ENCODE measurements around the gene CHGA. TPM values are rescaled to one million over a fixed set of nuclear protein-coding genes. Genes with fewer than 3 reads are reported as not detected.

The CHGA gene
- total and polyA plus RNA-seq, 10 donors = 0.09 to 0.20 TPM; not detected in 8

DNA sequence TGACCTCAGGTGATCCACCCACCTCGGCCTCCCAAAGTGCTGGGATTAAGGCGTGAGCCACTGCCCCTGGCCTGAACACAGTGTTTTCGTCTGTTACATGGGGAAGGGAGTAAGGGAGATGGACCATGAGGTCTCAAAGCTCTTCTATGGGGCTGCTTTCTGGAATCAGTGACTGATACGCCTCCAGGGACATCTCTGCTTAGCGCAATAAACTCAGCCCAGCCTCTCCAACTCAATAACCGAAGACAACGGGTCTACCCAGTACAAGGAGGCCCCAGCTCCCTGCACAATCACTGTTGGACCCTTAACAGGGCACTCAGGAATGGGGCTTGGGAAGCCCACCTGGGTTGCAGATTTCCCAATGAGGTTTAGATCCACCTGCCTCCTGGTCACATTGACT lies 42.6 kb upstream of the CHGA start:
- WGBS, 5 donors = 83 to 91% (median 88%) methylated on average over 7 of the region's 7 CpGs
- Histone ChIP-seq H3K27ac (no peak overlapping the region), H3K9me3 (no peaks in the 10 kb centered on the region), H3K36me3 (no peaks in the 10 kb centered on the region), H3K4me3 (no peak overlapping the region), H3K4me1 (peaks cover 0 to 17% (median 6%) of the 10 kb centered on the region in 6 donors), H3K27me3 (replicated peaks in 1 of 7) (peaks cover 0 to 42% (median 0%) of the 10 kb centered on the region in 7 donors)
- DNase-seq = no peak
- intact Hi-C loops (cut with DNase I; ENCODE audit: low total_unique reads) = no loop called here
- TF ChIP-seq, protein P1, sequence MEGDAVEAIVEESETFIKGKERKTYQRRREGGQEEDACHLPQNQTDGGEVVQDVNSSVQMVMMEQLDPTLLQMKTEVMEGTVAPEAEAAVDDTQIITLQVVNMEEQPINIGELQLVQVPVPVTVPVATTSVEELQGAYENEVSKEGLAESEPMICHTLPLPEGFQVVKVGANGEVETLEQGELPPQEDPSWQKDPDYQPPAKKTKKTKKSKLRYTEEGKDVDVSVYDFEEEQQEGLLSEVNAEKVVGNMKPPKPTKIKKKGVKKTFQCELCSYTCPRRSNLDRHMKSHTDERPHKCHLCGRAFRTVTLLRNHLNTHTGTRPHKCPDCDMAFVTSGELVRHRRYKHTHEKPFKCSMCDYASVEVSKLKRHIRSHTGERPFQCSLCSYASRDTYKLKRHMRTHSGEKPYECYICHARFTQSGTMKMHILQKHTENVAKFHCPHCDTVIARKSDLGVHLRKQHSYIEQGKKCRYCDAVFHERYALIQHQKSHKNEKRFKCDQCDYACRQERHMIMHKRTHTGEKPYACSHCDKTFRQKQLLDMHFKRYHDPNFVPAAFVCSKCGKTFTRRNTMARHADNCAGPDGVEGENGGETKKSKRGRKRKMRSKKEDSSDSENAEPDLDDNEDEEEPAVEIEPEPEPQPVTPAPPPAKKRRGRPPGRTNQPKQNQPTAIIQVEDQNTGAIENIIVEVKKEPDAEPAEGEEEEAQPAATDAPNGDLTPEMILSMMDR (IDR thresholded peaks at IDR 0.05 in 8 of 11, conservative IDR thresholded peaks at IDR 0.05 in 3 of 11) = no peak
- TF ChIP-seq POLR2A (IDR thresholded peaks at IDR 0.05) (no peak), POLR2AphosphoS5 (IDR thresholded peaks at IDR 0.05) (no peak)

GRCh38 chr14:92880851-92881250 lies 42.1 kb upstream of the CHGA start:
- no peaks in the 10 kb centered on the region for H3K36me3 ChIP-seq
- no peak for DNase-seq
- H3K4me3 ChIP-seq = no peak overlapping the region
- no peaks in the 10 kb centered on the region for H3K9me3 ChIP-seq
- peaks cover 0 to 17% (median 6%) of the 10 kb centered on the region in 6 donors for H3K4me1 ChIP-seq
- TF ChIP-seq, protein P1 (IDR thresholded peaks at IDR 0.05 in 8 of 11, conservative IDR thresholded peaks at IDR 0.05 in 3 of 11) = peak in 1 of 11 experiments; percentile 11
- no peak for TF ChIP-seq POLR2AphosphoS5 (IDR thresholded peaks at IDR 0.05)
- TF ChIP-seq POLR2A (IDR thresholded peaks at IDR 0.05) = no peak
- intact Hi-C loops (cut with DNase I; ENCODE audit: low total_unique reads) = no loop called here
- 47 to 66% (median 50%) methylated on average over 12 of the region's 12 CpGs for WGBS, 5 donors
- H3K27ac ChIP-seq = no peak overlapping the region
- peaks cover 0 to 46% (median 0%) of the 10 kb centered on the region in 7 donors for H3K27me3 ChIP-seq (replicated peaks in 1 of 7)

DNA sequence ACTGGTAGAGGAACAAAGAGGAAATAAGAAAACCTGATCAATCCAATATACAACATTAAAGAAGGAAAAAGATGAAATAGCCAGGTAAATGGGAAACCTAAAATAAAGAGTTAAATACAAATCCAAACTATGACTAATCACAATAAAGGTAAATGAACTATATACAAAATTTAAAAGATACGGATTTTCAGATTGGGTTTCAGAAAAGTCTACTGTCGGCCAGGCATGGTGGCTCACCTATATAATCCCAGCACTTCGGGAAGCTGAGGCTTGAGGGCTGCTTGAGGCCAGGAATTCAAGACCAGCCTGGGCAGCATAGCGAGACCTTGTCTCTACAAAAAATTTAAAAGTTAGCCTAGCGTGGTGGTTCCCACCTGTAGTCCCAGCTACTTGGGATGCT lies 39.9 kb upstream of the CHGA start:
- Histone ChIP-seq H3K4me1 (peaks cover 0 to 6% (median 0%) of the 10 kb centered on the region in 6 donors), H3K36me3 (no peaks in the 10 kb centered on the region), H3K27me3 (replicated peaks in 1 of 7) (peaks cover 0 to 50% (median 0%) of the 10 kb centered on the region in 7 donors), H3K27ac (no peak overlapping the region), H3K4me3 (no peak overlapping the region), H3K9me3 (no peaks in the 10 kb centered on the region)
- TF ChIP-seq POLR2AphosphoS5 (IDR thresholded peaks at IDR 0.05) = no peak
- TF ChIP-seq POLR2A (IDR thresholded peaks at IDR 0.05) = no peak
- TF ChIP-seq, protein P1 (IDR thresholded peaks at IDR 0.05 in 8 of 11, conservative IDR thresholded peaks at IDR 0.05 in 3 of 11) = no peak
- intact Hi-C loops (cut with DNase I; ENCODE audit: low total_unique reads) = no loop called here
- 85 to 96% (median 95%) methylated on average over 5 of the region's 5 CpGs for WGBS, 5 donors
- no peak for DNase-seq

DNA sequence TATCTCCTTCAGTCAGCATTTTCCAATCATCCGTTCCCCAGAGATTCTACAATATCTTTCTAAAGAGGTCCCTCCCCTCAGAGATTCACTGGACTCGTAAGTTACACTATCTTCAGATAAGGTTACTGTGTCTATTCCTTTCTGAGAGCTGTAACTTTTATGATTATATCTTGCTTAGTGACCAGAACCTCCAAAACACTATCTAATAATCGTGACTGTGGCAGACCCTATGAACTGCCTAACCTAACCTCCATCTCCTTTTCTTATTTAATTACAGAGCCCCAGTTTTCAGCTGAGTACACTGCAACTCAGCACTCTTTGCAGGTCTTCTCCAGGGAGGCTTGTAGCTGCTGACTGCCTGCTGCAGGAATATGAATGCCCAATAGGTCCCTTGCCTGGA lies 38.5 kb upstream of the CHGA start:
- no peaks in the 10 kb centered on the region for H3K36me3 ChIP-seq
- H3K27ac ChIP-seq = no peak overlapping the region
- no peak for DNase-seq
- no peaks in the 10 kb centered on the region for H3K9me3 ChIP-seq
- 72 to 86% (median 76%) methylated on average over 3 of the region's 3 CpGs for WGBS, 5 donors
- no peaks in the 10 kb centered on the region for H3K4me1 ChIP-seq
- peaks cover 0 to 42% (median 0%) of the 10 kb centered on the region in 7 donors for H3K27me3 ChIP-seq (replicated peaks in 1 of 7)
- TF ChIP-seq, protein P1 (IDR thresholded peaks at IDR 0.05 in 8 of 11, conservative IDR thresholded peaks at IDR 0.05 in 3 of 11) = no peak
- TF ChIP-seq POLR2AphosphoS5 (IDR thresholded peaks at IDR 0.05) (no peak), POLR2A (IDR thresholded peaks at IDR 0.05) (no peak)
- H3K4me3 ChIP-seq = no peak overlapping the region
- intact Hi-C loops (cut with DNase I; ENCODE audit: low total_unique reads) = no loop called here
